ENCODE measurements around the gene SEMA3E.
"Not testable (repeated sequence)": the region's sequence is repeated elsewhere in the genome, so short reads cannot be mapped to it uniquely, and the experiment has no call there.

The SEMA3E gene

DNA sequence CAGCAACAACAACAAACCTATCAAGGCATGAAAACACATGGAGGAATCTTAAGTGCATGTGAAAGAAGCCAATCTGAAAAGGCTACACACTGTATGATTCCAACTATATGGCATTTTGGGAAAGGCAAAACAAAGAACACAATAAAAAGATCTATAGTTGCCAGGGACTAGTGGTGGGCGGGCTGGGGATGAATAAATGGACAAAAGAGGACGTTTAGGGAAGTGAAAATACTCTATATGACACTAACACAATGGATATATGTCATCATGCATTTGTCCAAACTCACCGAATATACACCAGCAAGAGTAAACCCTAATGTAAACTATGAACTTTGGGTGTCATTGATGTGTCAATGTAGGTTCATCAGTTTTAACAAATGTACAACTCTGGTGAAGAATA, 89.1 kb downstream of the SEMA3E start:
- no peak for DNase-seq (ENCODE audit: low read depth, low spot score)

GRCh38 chr7:83552556-83552955, 96.4 kb downstream of the SEMA3E start:
- not testable (repeated sequence) for DNase-seq (ENCODE audit: low read depth, low spot score)

GRCh38 chr7:83550100-83550499, 98.8 kb downstream of the SEMA3E start:
- no peak for DNase-seq (ENCODE audit: low read depth, low spot score)

DNA sequence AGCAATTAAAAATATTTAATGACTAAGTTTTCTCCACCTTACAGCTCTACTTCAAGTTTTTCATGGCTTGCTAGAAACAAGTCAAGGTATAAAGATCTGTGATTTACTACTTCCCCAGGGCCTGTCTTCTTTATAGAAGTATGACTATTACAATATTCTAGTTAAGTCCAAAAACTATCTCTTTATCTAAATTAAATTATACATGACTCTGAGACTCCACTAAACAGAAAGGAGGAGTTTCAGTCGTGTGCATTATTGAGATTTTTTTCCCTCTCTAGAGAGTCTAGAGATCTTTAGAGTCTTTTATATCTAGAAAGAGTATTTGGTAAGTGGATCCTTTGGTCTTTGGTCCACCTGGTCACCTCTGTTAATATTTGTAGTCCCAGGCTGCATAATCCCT, 100.7 kb downstream of the SEMA3E start:
- DNase-seq (ENCODE audit: low read depth, low spot score), result no peak

- no peak for DNase-seq (ENCODE audit: low read depth, low spot score)
These were observed 101.4 kb downstream of the SEMA3E start for GRCh38 chr7:83547526-83547925.

DNA sequence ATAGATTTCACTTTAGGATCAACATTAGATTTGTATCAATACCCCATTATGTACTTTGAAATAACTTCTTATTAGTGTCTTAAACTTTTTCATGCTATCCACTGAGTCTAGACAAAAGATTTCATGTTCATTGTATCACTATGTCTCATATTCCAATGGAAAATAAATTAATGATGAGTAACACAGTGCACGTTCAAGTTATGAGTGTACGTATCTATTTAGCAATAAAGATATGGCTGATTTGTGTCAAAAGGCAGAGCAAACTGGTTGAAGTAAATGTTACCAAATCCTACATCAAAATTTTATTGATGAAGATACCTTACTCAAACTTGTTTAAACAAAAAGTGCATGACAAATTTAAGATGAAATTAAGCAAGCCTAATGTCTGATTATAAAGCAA, 102.4 kb downstream of the SEMA3E start:
- DNase-seq (ENCODE audit: low read depth, low spot score), result no peak

GRCh38 chr7:83541187-83541960, 107.6 kb downstream of the SEMA3E start:
- DNase-seq (ENCODE audit: low read depth, low spot score), result no peak

DNA sequence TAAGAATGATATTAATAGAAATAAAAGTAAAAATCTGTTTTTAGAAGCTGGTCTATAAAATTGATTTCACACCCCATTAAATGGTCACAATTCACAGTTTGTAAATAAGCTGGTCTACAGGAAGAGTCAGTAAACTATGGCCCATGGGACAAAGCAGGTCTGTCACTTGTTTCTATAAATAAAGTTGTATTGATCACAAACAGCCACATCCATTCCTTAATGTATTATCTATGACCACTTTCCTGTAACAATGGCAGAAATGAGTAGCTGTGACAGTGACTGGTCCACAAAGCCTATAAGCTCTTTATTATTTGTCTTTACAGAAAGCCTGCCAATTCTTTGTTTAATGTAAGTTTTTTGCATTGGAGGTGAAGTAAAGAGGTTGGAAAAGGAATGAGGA, 114.5 kb downstream of the SEMA3E start:
- no peak for DNase-seq (ENCODE audit: low read depth, low spot score)

DNA sequence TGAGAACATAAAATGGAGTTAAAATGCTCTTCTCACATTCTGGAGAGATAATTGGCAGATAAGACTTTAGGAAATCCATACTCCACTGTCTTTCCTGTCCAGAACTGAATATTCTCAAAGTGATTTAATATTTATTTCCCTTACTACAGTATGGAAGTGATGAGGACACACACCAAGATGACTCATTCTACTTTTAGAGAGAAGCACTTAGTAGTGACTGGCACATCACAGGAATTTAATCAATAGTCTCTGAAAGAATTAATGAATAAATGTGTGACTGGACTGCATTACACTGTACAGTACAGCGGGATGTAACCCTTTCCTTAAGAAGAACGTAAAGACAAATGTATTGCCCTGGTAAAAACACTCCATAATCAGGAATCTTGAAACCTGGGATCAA, 116.7 kb downstream of the SEMA3E start:
- no peak for DNase-seq (ENCODE audit: low read depth, low spot score)

DNA sequence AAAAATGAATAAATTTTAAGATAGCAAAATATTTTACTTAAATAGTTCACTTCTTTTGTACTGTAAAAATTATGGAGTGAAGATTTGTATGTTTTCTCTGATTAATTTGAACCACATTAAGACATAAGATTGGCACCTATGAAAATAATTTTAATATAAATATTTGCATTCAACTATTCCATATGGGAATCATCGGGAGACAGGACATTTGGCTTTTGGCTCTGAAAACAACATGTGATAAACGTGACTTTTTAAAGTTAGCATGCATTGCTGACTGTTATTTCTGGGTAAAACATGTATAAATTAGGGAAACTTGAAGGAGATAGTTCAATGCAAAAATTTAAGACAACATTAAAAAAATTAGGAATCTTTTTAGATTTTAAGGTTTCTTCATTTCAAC, 117.2 kb downstream of the SEMA3E start:
- no peak for DNase-seq (ENCODE audit: low read depth, low spot score)

DNA sequence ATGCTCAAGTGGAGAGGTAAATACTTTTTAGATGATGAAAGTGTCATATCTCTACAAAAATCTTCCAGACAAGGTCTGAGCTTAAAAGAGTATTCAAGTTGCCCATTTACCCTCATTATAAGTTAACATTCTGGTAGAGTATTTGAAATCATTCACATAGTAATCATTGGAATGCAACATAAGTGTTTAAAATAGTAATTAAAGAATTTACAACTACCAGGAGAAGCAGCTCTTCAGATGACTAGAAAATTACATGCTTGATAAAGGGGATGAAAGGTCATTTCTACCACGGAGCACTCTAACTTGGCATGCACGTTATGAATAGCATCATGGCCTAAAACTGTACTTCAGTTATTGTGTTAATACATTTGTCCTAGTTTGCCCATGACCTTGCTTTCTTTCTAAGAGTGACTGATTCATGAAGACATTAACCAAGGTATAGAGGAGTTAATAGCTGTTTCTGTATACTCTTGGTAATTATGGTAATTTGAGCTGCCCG, 120.0 kb downstream of the SEMA3E start:
- DNase-seq (ENCODE audit: low read depth, low spot score), result no peak

- no peak for DNase-seq (ENCODE audit: low read depth, low spot score)
These were observed 124.5 kb downstream of the SEMA3E start for GRCh38 chr7:83524277-83525075.

GRCh38 chr7:83520726-83521125, 128.2 kb downstream of the SEMA3E start:
- DNase-seq (ENCODE audit: low read depth, low spot score), result no peak

DNA sequence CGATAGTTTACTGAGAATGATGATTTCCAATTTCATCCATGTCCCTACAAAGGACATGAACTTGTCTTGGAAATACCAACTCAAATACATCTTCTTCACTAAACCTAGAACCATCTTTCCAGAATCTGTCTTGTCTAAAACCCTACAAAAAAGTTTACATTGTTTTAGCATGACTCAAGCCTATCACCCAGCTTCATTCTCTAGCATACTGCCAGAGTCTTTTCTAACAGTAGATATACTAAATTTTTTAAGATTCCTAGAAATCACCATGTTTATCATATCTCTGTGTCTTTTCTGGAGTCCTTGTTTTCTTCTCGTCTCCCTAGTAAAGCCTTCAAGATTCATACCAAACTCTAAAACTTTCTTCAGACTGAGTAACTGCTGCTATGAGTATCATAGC, 129.7 kb downstream of the SEMA3E start:
- no peak for DNase-seq (ENCODE audit: low read depth, low spot score)

GRCh38 chr7:83517035-83517700, 131.8 kb downstream of the SEMA3E start:
- no peak for DNase-seq (ENCODE audit: low read depth, low spot score)

DNA sequence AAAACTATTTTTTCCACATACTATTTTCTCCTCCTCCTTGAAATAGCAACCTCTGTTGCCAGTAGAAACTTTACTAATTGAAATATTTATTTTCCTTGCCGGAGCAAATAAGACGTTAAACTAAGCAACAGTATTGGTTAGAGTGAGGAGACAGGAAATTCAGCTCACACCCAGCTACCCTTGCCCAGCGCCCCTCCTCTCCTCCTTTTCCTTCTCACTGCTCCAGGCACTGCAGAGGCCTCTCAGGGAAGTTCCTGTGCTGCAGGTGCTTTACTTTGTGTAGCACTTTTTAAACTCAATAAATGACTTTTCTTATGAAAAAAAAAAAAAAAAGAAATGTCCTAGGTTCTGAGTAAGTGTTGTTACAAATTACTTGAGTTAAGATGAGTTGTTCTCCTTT, 134.0 kb downstream of the SEMA3E start:
- DNase-seq (ENCODE audit: low read depth, low spot score), result no peak

DNA sequence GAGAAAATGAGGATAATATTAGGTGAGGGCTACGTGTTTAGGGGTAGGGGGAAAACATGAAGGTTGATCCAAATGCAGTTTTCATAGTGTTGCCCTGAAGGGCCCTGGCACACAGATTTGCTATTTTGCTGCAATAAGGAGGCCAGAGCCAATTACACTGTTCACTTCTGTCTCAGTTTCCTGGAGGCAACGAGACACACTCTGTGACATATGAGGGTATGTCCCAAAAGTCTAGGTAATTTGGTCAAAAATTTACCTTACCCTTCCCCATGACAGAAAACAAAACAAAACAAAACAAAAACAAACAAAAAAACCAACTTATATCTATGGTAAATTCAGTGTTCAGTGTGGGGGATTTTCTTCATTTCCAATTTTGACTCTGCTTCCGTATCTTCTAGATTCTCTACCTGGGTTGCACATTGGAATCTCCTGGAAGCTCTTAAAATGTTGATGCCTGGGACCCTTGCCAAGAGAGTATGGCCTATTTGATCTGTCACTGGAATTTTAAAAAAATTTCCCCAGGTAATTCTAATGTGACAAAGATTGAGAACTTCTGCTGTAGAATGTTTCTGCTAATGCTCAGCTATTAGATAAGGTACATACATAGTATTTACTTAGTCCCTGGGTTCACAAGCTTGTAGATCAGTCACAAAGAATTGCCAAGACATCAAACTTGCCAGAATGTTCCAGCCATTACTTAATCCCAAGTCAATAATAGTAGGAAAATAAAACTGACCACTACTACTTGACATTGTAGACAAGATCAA, 139.5 kb downstream of the SEMA3E start:
- no peak for DNase-seq (ENCODE audit: low read depth, low spot score)

GRCh38 chr7:83504330-83504729, 144.6 kb downstream of the SEMA3E start:
- no peak for DNase-seq (ENCODE audit: low read depth, low spot score)

GRCh38 chr7:83502636-83503035, 146.3 kb downstream of the SEMA3E start:
- DNase-seq (ENCODE audit: low read depth, low spot score), result no peak

- no peak for DNase-seq (ENCODE audit: low read depth, low spot score)
These were observed 154.3 kb downstream of the SEMA3E start for GRCh38 chr7:83494683-83495082.

DNA sequence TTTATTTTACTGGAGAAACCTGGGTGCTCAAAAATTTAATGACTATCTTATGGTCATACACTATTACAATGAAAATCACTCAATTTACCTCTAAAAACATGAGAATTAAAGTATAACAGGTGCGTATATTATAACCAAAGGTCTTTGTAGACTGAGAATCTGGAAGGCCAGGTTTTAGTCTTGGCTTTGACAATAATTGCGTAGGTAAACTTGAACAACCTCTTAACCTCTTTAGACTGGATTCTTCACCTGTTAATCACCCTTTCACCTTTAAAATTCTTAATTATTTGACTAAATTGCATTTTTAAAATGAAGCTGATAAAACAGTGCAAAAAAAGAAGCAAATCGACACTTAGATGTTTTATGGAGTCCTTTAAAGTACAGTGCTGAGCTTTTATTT, 156.1 kb downstream of the SEMA3E start:
- DNase-seq (ENCODE audit: low read depth, low spot score), result no peak

GRCh38 chr7:83487801-83488200, 161.1 kb downstream of the SEMA3E start:
- no peak for DNase-seq (ENCODE audit: low read depth, low spot score)
